ENCODE measurements around the gene HMGA1. TPM values are rescaled to one million over a fixed set of nuclear protein-coding genes. Genes with fewer than 3 reads are reported as not detected.
A peak's percentile ranks its signal among the peaks of the same experiment; 100 is the strongest.

The HMGA1 gene
- total and polyA plus RNA-seq, 8 donors = 17.0 to 38.7 (median 21.5) TPM

GRCh38 chr6:34246249-34246562, 9.5 kb downstream of the HMGA1 start:
- ATAC-seq (no peak), DNase-seq (no peak), FAIRE-seq (no peak)
- Histone ChIP-seq H3K9me3 (no peaks in the 10 kb centered on the region), H3K27ac (no peak overlapping the region), H3K4me1 (no peaks in the 10 kb centered on the region), H3K27me3 (no peaks in the 10 kb centered on the region), H3K4me3 (no peak overlapping the region), H3K36me3 (no peaks in the 10 kb centered on the region)
- TF ChIP-seq CTCF (IDR thresholded peaks at IDR 0.05) = no peak
- intact Hi-C loops (cut with DNase I) = loop anchor here in 2 of 3 donors (5.0 to 10.0 kb wide), 2 partner anchors 169 to 171 kb away; no protein-coding TSS in a partner anchor
- WGBS, 2 donors = 64 to 67% methylated on average over 2 of the region's 2 CpGs

- TF ChIP-seq CTCF (IDR thresholded peaks at IDR 0.05) = no peak
- intact Hi-C loops (cut with DNase I) = loop anchor here in 2 of 3 donors (5.0 to 10.0 kb wide), 2 partner anchors 168 to 171 kb away; no protein-coding TSS in a partner anchor
- Histone ChIP-seq H3K4me1 (no peaks in the 10 kb centered on the region), H3K36me3 (no peaks in the 10 kb centered on the region), H3K27ac (no peak overlapping the region), H3K4me3 (no peak overlapping the region), H3K9me3 (no peaks in the 10 kb centered on the region), H3K27me3 (no peaks in the 10 kb centered on the region)
- FAIRE-seq (no peak), ATAC-seq (no peak), DNase-seq (peak in 3 of 6 donors; percentile 25 to 77 (median 60))
- 71 to 75% methylated on average over 6 to 8 of the region's 8 CpGs for WGBS, 2 donors
Observed at GRCh38 chr6:34246563-34247391, 10.1 kb downstream of the HMGA1 start.

- Histone ChIP-seq H3K4me1 (no peaks in the 10 kb centered on the region), H3K9me3 (no peaks in the 10 kb centered on the region), H3K4me3 (no peak overlapping the region), H3K27me3 (no peaks in the 10 kb centered on the region), H3K36me3 (no peaks in the 10 kb centered on the region), H3K27ac (peak overlapping the region in 1 of 4 donors; percentile 90)
- no peak for FAIRE-seq
- ATAC-seq = no peak
- no peak for TF ChIP-seq CTCF (IDR thresholded peaks at IDR 0.05)
- peak in 2 of 6 donors; percentile 54 to 76 for DNase-seq
- 82 to 86% methylated on average over 6 of the region's 6 CpGs for WGBS, 2 donors
- intact Hi-C loops (cut with DNase I) = loop anchor here in 2 of 3 donors (5.0 to 10.0 kb wide), 2 partner anchors 167 to 170 kb away; no protein-coding TSS in a partner anchor
Observed at GRCh38 chr6:34247481-34248197, 11.0 kb downstream of the HMGA1 start.

- Histone ChIP-seq H3K27me3 (no peaks in the 10 kb centered on the region), H3K4me3 (peak overlapping the region; percentile 66 to 73 (median 70)), H3K4me1 (no peaks in the 10 kb centered on the region), H3K9me3 (no peaks in the 10 kb centered on the region), H3K36me3 (no peaks in the 10 kb centered on the region), H3K27ac (peak overlapping the region; percentile 65 to 90 (median 80))
- no peak for TF ChIP-seq CTCF (IDR thresholded peaks at IDR 0.05)
- 9 to 11% methylated on average over 17 of the region's 17 CpGs for WGBS, 2 donors
- ATAC-seq = peak; percentile 35 to 54 (median 42)
- FAIRE-seq = no peak
- intact Hi-C loops (cut with DNase I) = loop anchor here in 2 of 3 donors (5.0 to 10.0 kb wide), 2 partner anchors 167 to 169 kb away; no protein-coding TSS in a partner anchor
- DNase-seq = peak; percentile 58 to 81 (median 66)
Observed at GRCh38 chr6:34248198-34248726, 11.6 kb downstream of the HMGA1 start.

Measured in pancreas (tissue), 10 donors.